Gastrocnemius medialis (tissue), 4 donors: ENCODE data around the gene OR14K1. TPM values are rescaled to one million over a fixed set of nuclear protein-coding genes. Genes with fewer than 3 reads are reported as not detected.
"Not testable (repeated sequence)": the region's sequence is repeated elsewhere in the genome, so short reads cannot be mapped to it uniquely, and the experiment has no call there.

Experiments used
- ATAC-seq, 2 donors: fragments of 150-250 bp; one replicate each; pipeline ENCODE4 v1.9.1; 2016
- DNase-seq, 2 donors: peaks; one replicate each; pipeline ENCODE4 v3.0.0-alpha.2; 2019
- H3K27ac ChIP-seq, 4 donors: fragments of 200-600 bp; sonication (generic); 1 replicate in 1 of 4; 2 replicates in 3 of 4; pipeline ENCODE4 v1.5.1; 2016 to 2018; ENCODE audit warnings: mild to moderate bottlenecking in 2 of 4, moderate library complexity in 1 of 4
- H3K27me3 ChIP-seq, 3 donors: fragments of 200-600 bp; sonication (generic) in 2 of 3; 1 replicate in 1 of 3; 2 replicates in 2 of 3; pipeline versions ENCODE4 v1.5.1 to v1.6.0; 2016 to 2019; ENCODE audit warnings: mild to moderate bottlenecking in 1 of 3, moderate library complexity in 1 of 3
- H3K36me3 ChIP-seq, 2 donors: fragments of 200-600 bp; sonication (generic) in 1 of 2; one replicate each; pipeline ENCODE4 v1.5.1; 2017 to 2018
- H3K4me1 ChIP-seq, 2 donors: fragments of 200-600 bp; sonication (generic) in 1 of 2; one replicate each; pipeline ENCODE4 v1.5.1; 2016 to 2017; ENCODE audit warnings: mild to moderate bottlenecking in 2 of 2
- H3K4me3 ChIP-seq, 4 donors: fragments of 200-600 bp; sonication (generic) in 3 of 4; 1 replicate in 1 of 4; 2 replicates in 3 of 4; pipeline ENCODE4 v1.5.1; 2016 to 2019; ENCODE audit warnings: mild to moderate bottlenecking in 2 of 4
- H3K9me3 ChIP-seq, 3 donors: fragments of 200-600 bp; sonication (generic) in 2 of 3; 1 replicate in 1 of 3; 2 replicates in 2 of 3; pipeline ENCODE4 v1.5.1; 2016 to 2019
- CTCF ChIP-seq, 5 experiments: fragments of 450-650 bp in 3 of 5; fragments of 200-600 bp in 2 of 5; sonication (generic) in 2 of 5; IDR thresholded peaks in 4 of 5; conservative IDR thresholded peaks in 1 of 5; 1 replicate in 4 of 5; 2 replicates in 1 of 5; pipeline ENCODE4 v1.5.1; 2016 to 2019; ENCODE audit warnings: antibody characterized with exemption in 5 of 5, mild to moderate bottlenecking in 3 of 5, moderate library complexity in 3 of 5
- POLR2A ChIP-seq, 2 donors: fragments of 450-650 bp; IDR thresholded peaks; one replicate each; pipeline ENCODE4 v1.6.1; 2017; ENCODE audit warnings: antibody characterized with exemption in 2 of 2, mild to moderate bottlenecking in 2 of 2, moderate library complexity in 2 of 2
- in situ Hi-C, 4 donors: fragments of 200-750 bp; cut with MboI; loops; one replicate each; pipeline versions ENCODE4 v1.15.0 to v1.8.0; 2017; ENCODE audit warnings: low sequenced_read_pairs in 4 of 4
- intact Hi-C: fragments of 100-400 bp; cut with DNase I; formaldehyde crosslinking; loops from one replicate; pipeline ENCODE4 v1.15.1; 2023; ENCODE audit warnings: low total_unique reads
- total RNA-seq, 4 donors: library from RNA; depleted of rRNA; stranded (reverse); fragments of >200 nt; gene quantifications; one replicate each; pipeline versions ENCODE4 v1.1.0 to v1.2.3, GENCODE V29; 2016

Gene OR14K1
- total RNA-seq, 4 donors from 2014 or later: not detected

- Histone ChIP-seq H3K4me3 (no peak overlapping the region), H3K27me3 (no peaks in the 10 kb centered on the region), H3K9me3 (no peaks in the 10 kb centered on the region), H3K4me1 (no peaks in the 10 kb centered on the region), H3K36me3 (no peaks in the 10 kb centered on the region), H3K27ac (no peak overlapping the region)
- TF ChIP-seq CTCF (IDR thresholded peaks at IDR 0.05 in 4 of 5, conservative IDR thresholded peaks at IDR 0.05 in 1 of 5) (no peak), POLR2A (IDR thresholded peaks at IDR 0.05) (no peak)
- in situ Hi-C loops: no loop called here
- DNase-seq: no peak
- no peak for ATAC-seq
- intact Hi-C loops: no loop called here
Observed at GRCh38 chr1:247747616-247748015, 9.2 kb downstream of the OR14K1 start.

GRCh38 chr1:247748041-247748440 is 9.6 kb downstream of the OR14K1 start, which contains the start of gene OR14A2:
TSS of gene OR14A2 (minus strand) at chr1:247748141.
- intact Hi-C loops (no loop called here), in situ Hi-C loops (no loop called here)
- Histone ChIP-seq H3K36me3 (no peaks in the 10 kb centered on the region), H3K27me3 (no peaks in the 10 kb centered on the region), H3K4me3 (no peak within 1 kb of the TSS), H3K27ac (no peak within 1 kb of the TSS), H3K4me1 (no peaks in the 10 kb centered on the region), H3K9me3 (no peaks in the 10 kb centered on the region)
- no peak for DNase-seq
- no peak for ATAC-seq
- no peak for TF ChIP-seq CTCF (IDR thresholded peaks at IDR 0.05 in 4 of 5, conservative IDR thresholded peaks at IDR 0.05 in 1 of 5)
- no peak for TF ChIP-seq POLR2A (IDR thresholded peaks at IDR 0.05)

GRCh38 chr1:247749870-247750269 is 11.5 kb downstream of the OR14K1 start:
- Histone ChIP-seq H3K4me1 (no peaks in the 10 kb centered on the region), H3K27me3 (no peaks in the 10 kb centered on the region), H3K27ac (no peak overlapping the region), H3K4me3 (no peak overlapping the region), H3K36me3 (no peaks in the 10 kb centered on the region), H3K9me3 (no peaks in the 10 kb centered on the region)
- in situ Hi-C loops: no loop called here
- ATAC-seq (no peak), DNase-seq (no peak)
- no peak for TF ChIP-seq POLR2A (IDR thresholded peaks at IDR 0.05)
- TF ChIP-seq CTCF (IDR thresholded peaks at IDR 0.05 in 4 of 5, conservative IDR thresholded peaks at IDR 0.05 in 1 of 5): no peak
- intact Hi-C loops: no loop called here

GRCh38 chr1:247754311-247754710 is 15.9 kb downstream of the OR14K1 start:
- ATAC-seq, H3K27ac ChIP-seq, H3K4me3 ChIP-seq, H3K9me3 ChIP-seq, in situ Hi-C loops, H3K4me1 ChIP-seq, H3K36me3 ChIP-seq, intact Hi-C loops, H3K27me3 ChIP-seq, DNase-seq: not testable (repeated sequence)

- no peak for DNase-seq
- no peak for TF ChIP-seq POLR2A (IDR thresholded peaks at IDR 0.05)
- TF ChIP-seq CTCF (IDR thresholded peaks at IDR 0.05 in 4 of 5, conservative IDR thresholded peaks at IDR 0.05 in 1 of 5): no peak
- no peaks in the 10 kb centered on the region for H3K4me1 ChIP-seq
- no peak within 1 kb of the TSS for H3K4me3 ChIP-seq
- in situ Hi-C loops (no loop called here), intact Hi-C loops (no loop called here)
- no peaks in the 10 kb centered on the region for H3K27me3 ChIP-seq
- ATAC-seq: no peak
- H3K27ac ChIP-seq: no peak within 1 kb of the TSS
- no peaks in the 10 kb centered on the region for H3K9me3 ChIP-seq
- no peaks in the 10 kb centered on the region for H3K36me3 ChIP-seq
Observed at GRCh38 chr1:247760456-247760855, 22.0 kb downstream of the OR14K1 start, which contains the start of gene OR1C1. TSS of gene OR1C1 (minus strand) at chr1:247760556. CDS start at chr1:247758406, 2,150 bp downstream.
